Rectal smooth muscle tissue (tissue), 1 donor: ENCODE results near the gene TRERF1.

Source experiments
- H3K27ac ChIP-seq: one replicate; pipeline ENCODE4 v1.7.0; 2013; ENCODE audit warnings: low read depth, low read length, inconsistent platforms
- H3K27me3 ChIP-seq: one replicate; pipeline ENCODE4 v1.7.0; 2013; ENCODE audit warnings: low read length; ENCODE audit not compliant: control insufficient read depth, insufficient read depth
- H3K36me3 ChIP-seq: one replicate; pipeline ENCODE4 v1.7.0; 2013; ENCODE audit warnings: low read length; ENCODE audit not compliant: control insufficient read depth, insufficient read depth
- H3K4me1 ChIP-seq: one replicate; pipeline ENCODE4 v1.7.0; 2013; ENCODE audit warnings: low read length; ENCODE audit not compliant: control insufficient read depth, insufficient read depth
- H3K4me3 ChIP-seq: one replicate; pipeline ENCODE4 v1.7.0; 2013; ENCODE audit warnings: low read length
- H3K9ac ChIP-seq: one replicate; pipeline ENCODE4 v1.7.0; 2013; ENCODE audit warnings: low read length

TRERF1 gene

DNA sequence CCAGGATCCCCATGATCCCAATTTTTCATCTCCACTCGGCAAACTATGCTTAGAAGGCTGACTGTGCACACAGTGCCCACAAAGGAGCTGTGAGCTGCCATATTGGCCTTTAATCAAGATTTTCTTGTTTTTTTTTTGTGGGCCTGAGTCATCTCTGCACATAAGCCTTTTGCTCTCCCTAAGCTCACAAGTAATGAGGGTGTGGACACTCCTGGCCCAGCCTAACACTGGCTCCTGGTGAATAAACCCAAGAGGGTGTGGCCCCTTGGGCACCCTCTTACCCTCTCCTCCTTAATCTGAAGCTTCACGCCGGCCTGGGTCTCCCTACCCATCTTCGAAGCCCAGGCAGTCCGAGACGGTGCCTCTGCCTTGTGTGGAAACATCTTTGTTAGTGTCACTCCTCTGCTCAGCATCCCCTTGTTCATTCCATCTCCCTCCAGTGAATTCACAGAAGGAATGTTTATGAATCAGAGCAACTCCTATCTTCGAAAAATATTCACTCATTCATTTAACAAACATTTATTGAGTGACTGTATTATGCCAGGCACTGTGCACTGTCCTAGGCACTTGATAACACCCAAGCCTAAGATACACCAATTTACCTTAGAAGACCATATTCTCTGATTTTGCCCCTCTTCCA lies 211.9 kb downstream of the TRERF1 start:
- H3K27me3 ChIP-seq: no peaks in the 10 kb centered on the region
- peaks cover 12% of the 10 kb centered on the region for H3K36me3 ChIP-seq
- no peak overlapping the region for H3K27ac ChIP-seq
- H3K9ac ChIP-seq: no peak overlapping the region
- H3K4me3 ChIP-seq: no peak overlapping the region
- no peaks in the 10 kb centered on the region for H3K4me1 ChIP-seq

DNA sequence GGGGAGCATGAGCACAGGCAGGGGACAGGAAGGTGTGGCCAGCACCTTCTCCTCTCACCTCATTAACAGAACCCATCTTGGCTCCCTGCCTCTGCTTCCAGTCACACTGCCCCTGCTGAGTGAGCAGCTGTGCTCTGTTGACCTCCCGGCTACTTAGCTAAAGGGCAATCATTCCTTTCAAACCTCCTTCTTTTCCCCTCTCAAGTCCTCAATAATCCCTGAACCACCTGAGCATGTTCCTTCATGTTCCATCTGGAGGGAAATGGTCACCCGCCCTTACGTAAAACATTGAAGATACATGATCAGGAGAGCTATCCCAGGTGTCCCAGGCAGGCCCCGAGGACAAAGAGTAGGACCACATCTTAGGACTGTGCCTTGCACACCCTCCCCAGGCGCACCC lies 212.4 kb downstream of the TRERF1 start:
- H3K27ac ChIP-seq: no peak overlapping the region
- H3K27me3 ChIP-seq: no peaks in the 10 kb centered on the region
- no peak overlapping the region for H3K9ac ChIP-seq
- peaks cover 12% of the 10 kb centered on the region for H3K36me3 ChIP-seq
- no peak overlapping the region for H3K4me3 ChIP-seq
- no peaks in the 10 kb centered on the region for H3K4me1 ChIP-seq

DNA sequence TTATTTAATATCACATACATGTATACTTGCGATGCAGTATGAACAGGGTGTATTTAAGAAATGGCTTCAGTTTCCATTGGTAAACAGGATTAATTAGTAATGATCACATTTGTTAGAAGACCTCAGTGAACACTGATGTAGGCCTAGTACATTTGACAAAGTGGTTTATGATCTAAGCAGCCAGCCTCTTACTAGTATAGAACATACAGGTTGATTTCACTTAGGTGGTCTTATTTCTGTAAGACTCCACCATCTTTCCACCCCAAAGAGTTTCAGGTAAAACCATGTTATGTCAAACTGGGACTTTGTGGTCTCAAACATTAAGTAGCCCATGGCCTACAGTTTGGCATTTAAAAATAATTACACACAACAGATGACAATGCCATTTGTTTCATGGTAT lies 213.9 kb downstream of the TRERF1 start:
- Histone ChIP-seq H3K36me3 (peaks cover 9% of the 10 kb centered on the region), H3K4me3 (no peak overlapping the region), H3K9ac (no peak overlapping the region), H3K27me3 (no peaks in the 10 kb centered on the region), H3K4me1 (no peaks in the 10 kb centered on the region), H3K27ac (no peak overlapping the region)

- Histone ChIP-seq H3K4me3 (no peak overlapping the region), H3K27me3 (no peaks in the 10 kb centered on the region), H3K9ac (no peak overlapping the region), H3K4me1 (no peaks in the 10 kb centered on the region), H3K27ac (no peak overlapping the region), H3K36me3 (peaks cover 3% of the 10 kb centered on the region)
Observed at GRCh38 chr6:42236682-42237473, 214.8 kb downstream of the TRERF1 start.

GRCh38 chr6:42236030-42236429 lies 215.7 kb downstream of the TRERF1 start:
- Histone ChIP-seq H3K27me3 (no peaks in the 10 kb centered on the region), H3K4me3 (no peak overlapping the region), H3K9ac (no peak overlapping the region), H3K36me3 (peaks cover 3% of the 10 kb centered on the region), H3K27ac (no peak overlapping the region), H3K4me1 (no peaks in the 10 kb centered on the region)

DNA sequence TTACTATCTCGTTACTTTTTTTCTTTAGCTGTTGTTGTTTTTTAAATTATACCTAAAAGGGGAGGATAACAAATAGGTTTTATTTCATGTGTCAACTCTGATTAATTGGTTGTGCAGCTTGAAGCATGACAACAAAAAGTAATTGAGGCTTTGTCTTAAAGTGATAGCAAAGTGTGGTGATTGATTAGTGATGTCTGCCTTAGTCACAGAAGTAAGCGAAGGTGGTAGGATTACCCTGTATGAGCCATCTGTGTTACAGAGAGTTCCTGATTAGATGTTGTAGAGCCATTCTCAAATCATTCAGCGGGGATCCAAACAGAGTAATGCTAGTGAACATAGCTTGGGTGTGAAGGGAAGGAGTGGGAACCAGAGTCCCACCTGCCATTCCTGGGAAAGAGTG lies 219.7 kb downstream of the TRERF1 start:
- Histone ChIP-seq H3K36me3 (peaks cover 8% of the 10 kb centered on the region), H3K27ac (no peak overlapping the region), H3K9ac (no peak overlapping the region), H3K4me3 (no peak overlapping the region), H3K4me1 (no peaks in the 10 kb centered on the region), H3K27me3 (no peaks in the 10 kb centered on the region)

DNA sequence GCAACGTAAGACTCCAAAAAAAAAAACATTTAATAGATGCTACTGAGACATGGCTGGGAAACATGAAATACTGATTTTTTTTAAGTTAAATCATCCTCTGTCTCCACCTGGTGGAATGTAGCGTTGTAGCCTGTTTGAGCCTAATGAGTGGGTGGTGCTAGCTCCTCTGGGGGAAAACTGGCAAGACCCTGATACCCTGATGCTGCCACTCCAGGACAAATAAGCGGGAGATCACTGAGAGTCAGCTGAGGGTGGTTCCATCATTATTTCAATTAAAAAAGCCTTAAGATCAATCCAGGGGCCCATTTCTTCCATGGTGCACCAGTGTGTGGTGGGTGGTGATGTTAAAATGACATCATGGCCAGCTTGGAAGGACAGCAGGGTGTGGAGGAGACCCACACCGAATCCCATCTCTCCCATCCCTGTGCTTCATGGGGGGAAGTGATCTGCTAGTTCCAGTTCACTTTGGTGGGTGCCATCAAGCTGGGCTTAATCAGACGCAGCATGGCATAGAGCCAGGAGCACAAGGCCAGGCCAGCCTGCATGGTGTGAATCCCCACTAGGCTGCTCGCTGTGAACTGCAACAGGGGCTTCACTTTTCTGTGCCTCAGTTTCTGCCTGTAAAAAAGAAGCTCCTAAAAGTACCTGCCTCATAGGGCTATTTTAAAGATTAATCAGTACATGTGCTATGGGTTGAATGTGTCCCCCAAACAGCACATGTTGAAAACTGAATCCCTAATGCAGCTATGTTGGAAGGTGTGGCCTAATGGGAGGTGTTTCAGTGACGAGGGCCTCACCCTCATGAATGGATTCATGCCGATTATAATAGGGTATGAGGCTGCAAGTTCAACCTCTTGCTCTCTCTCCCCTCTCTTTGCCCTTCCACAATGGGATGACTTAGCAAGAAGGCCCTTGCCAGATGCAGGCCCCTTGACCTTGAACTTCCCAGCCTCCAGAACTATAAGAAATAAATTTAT lies 221.1 kb downstream of the TRERF1 start:
- H3K27me3 ChIP-seq: no peaks in the 10 kb centered on the region
- H3K4me1 ChIP-seq: peaks cover 2% of the 10 kb centered on the region

GRCh38 chr6:42229506-42230119 lies 222.1 kb downstream of the TRERF1 start:
- H3K9ac ChIP-seq: no peak overlapping the region
- H3K27ac ChIP-seq: no peak overlapping the region
- peaks cover 8% of the 10 kb centered on the region for H3K36me3 ChIP-seq
- peaks cover 2% of the 10 kb centered on the region for H3K4me1 ChIP-seq
- H3K27me3 ChIP-seq: no peaks in the 10 kb centered on the region
- no peak overlapping the region for H3K4me3 ChIP-seq

More for the DNA sequence above, 221.1 kb downstream of the TRERF1 start:
- Histone ChIP-seq H3K9ac (no peak overlapping the region), H3K4me3 (no peak overlapping the region), H3K27ac (no peak overlapping the region), H3K36me3 (peaks cover 8% of the 10 kb centered on the region)

- H3K27ac ChIP-seq: no peak overlapping the region
Observed at GRCh38 chr6:42228305-42228704, 223.4 kb downstream of the TRERF1 start.

GRCh38 chr6:42227173-42227850 lies 224.4 kb downstream of the TRERF1 start:
- peaks cover 8% of the 10 kb centered on the region for H3K36me3 ChIP-seq
- no peaks in the 10 kb centered on the region for H3K27me3 ChIP-seq
- peaks cover 2% of the 10 kb centered on the region for H3K4me1 ChIP-seq
- H3K9ac ChIP-seq: no peak overlapping the region
- H3K4me3 ChIP-seq: no peak overlapping the region
- no peak overlapping the region for H3K27ac ChIP-seq

More at GRCh38 chr6:42228305-42228704, 223.4 kb downstream of the TRERF1 start:
- Histone ChIP-seq H3K9ac (no peak overlapping the region), H3K4me3 (no peak overlapping the region), H3K36me3 (peaks cover 8% of the 10 kb centered on the region), H3K27me3 (no peaks in the 10 kb centered on the region), H3K4me1 (peaks cover 2% of the 10 kb centered on the region)

GRCh38 chr6:42226645-42227143 lies 225.0 kb downstream of the TRERF1 start:
- H3K36me3 ChIP-seq: peaks cover 8% of the 10 kb centered on the region
- peak overlapping the region; percentile 52 for H3K27ac ChIP-seq
- peak overlapping the region; percentile 9 for H3K4me3 ChIP-seq
- H3K9ac ChIP-seq: no peak overlapping the region
- peaks cover 2% of the 10 kb centered on the region for H3K4me1 ChIP-seq
- no peaks in the 10 kb centered on the region for H3K27me3 ChIP-seq
